Osteoblast (primary cell): ENCODE data around the gene ZNF70. TPM values are rescaled to one million over a fixed set of nuclear protein-coding genes. Genes with fewer than 3 reads are reported as not detected.

Source experiments
- DNase-seq: peaks from one replicate; pipeline ENCODE4 v3.0.0; 2011; ENCODE audit warnings: low spot score, mixed read lengths; ENCODE audit not compliant: insufficient read length; ENCODE audit errors: missing footprints
- H2AFZ ChIP-seq: 2 replicates; pipeline ENCODE4 v1.6.0; 2011; ENCODE audit warnings: mild to moderate bottlenecking, low read length
- H3K27ac ChIP-seq: 2 replicates; pipeline ENCODE4 v1.5.1; 2011; ENCODE audit warnings: mild to moderate bottlenecking, low read depth, low read length, moderate library complexity
- H3K27me3 ChIP-seq: 2 replicates; pipeline ENCODE4 v1.6.0; 2012; ENCODE audit warnings: mild to moderate bottlenecking, control low read depth, inconsistent platforms, low read length, moderate library complexity; ENCODE audit not compliant: insufficient read depth
- H3K36me3 ChIP-seq: 2 replicates; pipeline ENCODE4 v1.5.1; 2011; ENCODE audit warnings: mild to moderate bottlenecking, low read length, control low read depth, moderate library complexity; ENCODE audit not compliant: insufficient read depth
- H3K4me1 ChIP-seq: 2 replicates; pipeline ENCODE4 v1.5.1; 2011; ENCODE audit warnings: mild to moderate bottlenecking, low read length, control low read depth, moderate library complexity; ENCODE audit not compliant: insufficient read depth
- H3K4me2 ChIP-seq: 2 replicates; pipeline ENCODE4 v1.6.0; 2011; ENCODE audit warnings: mild to moderate bottlenecking, low read length; ENCODE audit not compliant: insufficient read depth
- H3K4me3 ChIP-seq: fragments of 200-600 bp; sonication (generic); 3 replicates; pipeline ENCODE4 v1.5.1; 2012; ENCODE audit warnings: mild to moderate bottlenecking, low read length, inconsistent platforms; ENCODE audit not compliant: insufficient read depth
- H3K79me2 ChIP-seq: 2 replicates; pipeline ENCODE4 v1.6.0; 2012; ENCODE audit warnings: mild to moderate bottlenecking, low read length, control low read depth, inconsistent platforms; ENCODE audit not compliant: insufficient read depth
- H3K9me3 ChIP-seq: 2 replicates; pipeline ENCODE4 v1.5.1; 2011; ENCODE audit warnings: low read depth, low read length, control low read depth
- H4K20me1 ChIP-seq: 2 replicates; pipeline ENCODE4 v1.6.0; 2012; ENCODE audit warnings: mild to moderate bottlenecking, low read length, control low read depth; ENCODE audit not compliant: insufficient read depth
- CTCF ChIP-seq: IDR thresholded peaks from 2 replicates; pipeline ENCODE4 v1.5.1; 2011; ENCODE audit warnings: mild to moderate bottlenecking, low read depth, low read length, moderate library complexity; ENCODE audit errors: extremely low read depth
- total RNA-seq: library from RNA; depleted of rRNA; stranded (reverse); fragments of >200 nt; gene quantifications from 2 replicates; pipeline ENCODE4 v1.2.3, GENCODE V29; 2012

The ZNF70 gene
- total RNA-seq, 1 donor: 6.5 TPM

GRCh38 chr22:23774922-23775436, 24.1 kb upstream of the ZNF70 start:
- H3K27ac ChIP-seq: no peak overlapping the region

GRCh38 chr22:23774114-23774921, 23.4 kb upstream of the ZNF70 start:
- no peaks in the 10 kb centered on the region for H4K20me1 ChIP-seq
- no peak overlapping the region for H3K4me3 ChIP-seq
- H3K27ac ChIP-seq: no peak overlapping the region
- H3K4me1 ChIP-seq: peaks cover 16% of the 10 kb centered on the region
- H3K36me3 ChIP-seq: no peaks in the 10 kb centered on the region
- no peak overlapping the region for H3K4me2 ChIP-seq
- no peaks in the 10 kb centered on the region for H3K9me3 ChIP-seq
- no peak for TF ChIP-seq CTCF
- DNase-seq: peak; percentile 41
- no peaks in the 10 kb centered on the region for H3K79me2 ChIP-seq
- no peak overlapping the region for H2AFZ ChIP-seq
- peaks cover 6% of the 10 kb centered on the region for H3K27me3 ChIP-seq

More at GRCh38 chr22:23774922-23775436, 24.1 kb upstream of the ZNF70 start:
- H3K79me2 ChIP-seq: no peaks in the 10 kb centered on the region
- H3K4me3 ChIP-seq: no peak overlapping the region
- H2AFZ ChIP-seq: no peak overlapping the region
- H4K20me1 ChIP-seq: no peaks in the 10 kb centered on the region
- no peaks in the 10 kb centered on the region for H3K9me3 ChIP-seq
- H3K36me3 ChIP-seq: no peaks in the 10 kb centered on the region
- no peak overlapping the region for H3K4me2 ChIP-seq
- peak; percentile 83 for DNase-seq
- TF ChIP-seq CTCF: no peak
- H3K27me3 ChIP-seq: peaks cover 6% of the 10 kb centered on the region
- peaks cover 16% of the 10 kb centered on the region for H3K4me1 ChIP-seq

GRCh38 chr22:23773483-23774113, 22.7 kb upstream of the ZNF70 start:
- DNase-seq: peak; percentile 73
- no peak overlapping the region for H3K27ac ChIP-seq
- peaks cover 17% of the 10 kb centered on the region for H3K4me1 ChIP-seq
- no peaks in the 10 kb centered on the region for H3K36me3 ChIP-seq
- no peaks in the 10 kb centered on the region for H4K20me1 ChIP-seq
- TF ChIP-seq CTCF: no peak
- peak overlapping the region; percentile 68 for H3K4me3 ChIP-seq
- no peak overlapping the region for H2AFZ ChIP-seq
- no peaks in the 10 kb centered on the region for H3K79me2 ChIP-seq
- H3K4me2 ChIP-seq: peak overlapping the region; percentile 78
- H3K9me3 ChIP-seq: no peaks in the 10 kb centered on the region
- H3K27me3 ChIP-seq: peaks cover 6% of the 10 kb centered on the region
